ENCODE data around the gene GIT2. TPM values are rescaled to one million over a fixed set of nuclear protein-coding genes. Genes with fewer than 3 reads are reported as not detected.

GIT2 gene
- total and polyA plus RNA-seq, 2 of the 8 experiments (the other 6 are each of a cell fraction or from before 2014, with no cell fraction given): 9.6 to 20.7 TPM

GRCh38 chr12:109991586-109991985 is 4.6 kb downstream of the GIT2 start (continued):
- TF ChIP-seq RXRA (IDR thresholded peaks at IDR 0.05; ENCODE audit: insufficient read depth, low read depth, low read length) (no peak), POLR2AphosphoS5 (IDR thresholded peaks at IDR 0.05; ENCODE audit: low read depth, low read length) (no peak), SP1 (IDR thresholded peaks at IDR 0.05; ENCODE audit: low read depth, low read length) (no peak)
